Peyer's patch (tissue), 4 donors: Measurements from ENCODE around the gene VSIG10L2. TPM values are rescaled to one million over a fixed set of nuclear protein-coding genes. Genes with fewer than 3 reads are reported as not detected.

Source experiments
- DNase-seq, 3 donors: peaks; one replicate each; pipeline ENCODE4 v3.0.0-alpha.2; 2017 to 2019
- H3K27ac ChIP-seq, 4 donors: fragments of 200-600 bp; sonication (generic); one replicate each; pipeline ENCODE4 v1.5.1; 2016 to 2019
- H3K27me3 ChIP-seq, 2 donors: fragments of 200-600 bp; sonication (generic); one replicate each; pipeline ENCODE4 v1.5.1; 2019
- H3K36me3 ChIP-seq, 3 donors: fragments of 200-600 bp; sonication (generic); one replicate each; pipeline ENCODE4 v1.5.1; 2016 to 2019
- H3K4me1 ChIP-seq, 4 donors: fragments of 200-600 bp; sonication (generic); one replicate each; pipeline ENCODE4 v1.5.1; 2016 to 2019
- H3K4me3 ChIP-seq, 4 donors: fragments of 200-600 bp; sonication (generic); 1 replicate in 3 of 4; 2 replicates in 1 of 4; pipeline ENCODE4 v1.5.1; 2016 to 2019; ENCODE audit warnings: mild to moderate bottlenecking in 1 of 4
- H3K9me3 ChIP-seq, 4 donors: fragments of 200-600 bp; sonication (generic); one replicate each; pipeline ENCODE4 v1.5.1; 2016 to 2019; ENCODE audit warnings: mild to moderate bottlenecking in 1 of 4
- CTCF ChIP-seq, 6 experiments: fragments of 450-650 bp in 4 of 6; fragments of 200-600 bp in 2 of 6; sonication (generic) in 1 of 6; IDR thresholded peaks; one replicate each; pipeline ENCODE4 v1.5.1; 2017 to 2019; ENCODE audit warnings: antibody characterized with exemption in 6 of 6, mild to moderate bottlenecking in 3 of 6, moderate library complexity in 1 of 6
- POLR2A ChIP-seq, 2 donors: fragments of 450-650 bp; IDR thresholded peaks; one replicate each; pipeline ENCODE4 v1.5.1; 2017; ENCODE audit warnings: antibody characterized with exemption in 2 of 2, mild to moderate bottlenecking in 2 of 2, moderate library complexity in 2 of 2
- total RNA-seq, 4 donors: library from RNA; depleted of rRNA; stranded (reverse); fragments of >200 nt; gene quantifications; one replicate each; pipeline ENCODE4 v1.1.0, GENCODE V29; 2016

VSIG10L2 gene
- total RNA-seq, 4 donors from 2014 or later = not detected

- no peak overlapping the region for H3K27ac ChIP-seq
- TF ChIP-seq CTCF (IDR thresholded peaks at IDR 0.05) = no peak
- no peak for TF ChIP-seq POLR2A (IDR thresholded peaks at IDR 0.05)
- no peak for DNase-seq
- no peaks in the 10 kb centered on the region for H3K36me3 ChIP-seq
- H3K9me3 ChIP-seq = no peaks in the 10 kb centered on the region
- H3K4me1 ChIP-seq = peaks cover 0 to 10% (median 0%) of the 10 kb centered on the region in 4 donors
- H3K4me3 ChIP-seq = no peak overlapping the region
- no peaks in the 10 kb centered on the region for H3K27me3 ChIP-seq
Observed at GRCh38 chr11:125930076-125930450, 15.8 kb upstream of the VSIG10L2 start.

- no peak for DNase-seq
- H3K27ac ChIP-seq = no peak overlapping the region
- TF ChIP-seq CTCF (IDR thresholded peaks at IDR 0.05) (no peak), POLR2A (IDR thresholded peaks at IDR 0.05) (no peak)
- H3K27me3 ChIP-seq = no peaks in the 10 kb centered on the region
- no peaks in the 10 kb centered on the region for H3K9me3 ChIP-seq
- no peak overlapping the region for H3K4me3 ChIP-seq
- H3K36me3 ChIP-seq = no peaks in the 10 kb centered on the region
- H3K4me1 ChIP-seq = peaks cover 0 to under 1% (median 0%) of the 10 kb centered on the region in 4 donors
Observed at GRCh38 chr11:125931116-125931515, 14.7 kb upstream of the VSIG10L2 start.

GRCh38 chr11:125931668-125932067 lies 14.2 kb upstream of the VSIG10L2 start:
- TF ChIP-seq CTCF (IDR thresholded peaks at IDR 0.05) (no peak), POLR2A (IDR thresholded peaks at IDR 0.05) (no peak)
- H3K27me3 ChIP-seq = no peaks in the 10 kb centered on the region
- H3K4me3 ChIP-seq = no peak overlapping the region
- no peak for DNase-seq
- no peak overlapping the region for H3K27ac ChIP-seq
- no peaks in the 10 kb centered on the region for H3K9me3 ChIP-seq
- no peaks in the 10 kb centered on the region for H3K4me1 ChIP-seq
- H3K36me3 ChIP-seq = no peaks in the 10 kb centered on the region

- Histone ChIP-seq H3K4me1 (no peaks in the 10 kb centered on the region), H3K9me3 (no peaks in the 10 kb centered on the region), H3K36me3 (no peaks in the 10 kb centered on the region), H3K27me3 (no peaks in the 10 kb centered on the region), H3K27ac (no peak overlapping the region), H3K4me3 (no peak overlapping the region)
- DNase-seq = no peak
- TF ChIP-seq CTCF (IDR thresholded peaks at IDR 0.05) (no peak), POLR2A (IDR thresholded peaks at IDR 0.05) (no peak)
Observed at GRCh38 chr11:125932301-125932700, 13.5 kb upstream of the VSIG10L2 start.

GRCh38 chr11:125933030-125933813 lies 12.6 kb upstream of the VSIG10L2 start:
- Histone ChIP-seq H3K27me3 (no peaks in the 10 kb centered on the region), H3K4me1 (no peaks in the 10 kb centered on the region), H3K36me3 (no peaks in the 10 kb centered on the region), H3K4me3 (no peak overlapping the region), H3K9me3 (no peaks in the 10 kb centered on the region), H3K27ac (no peak overlapping the region)
- DNase-seq = no peak
- TF ChIP-seq CTCF (IDR thresholded peaks at IDR 0.05) (no peak), POLR2A (IDR thresholded peaks at IDR 0.05) (no peak)
